WTC11 (cell line): ENCODE data around the gene ARAP1. TPM values are rescaled to one million over a fixed set of nuclear protein-coding genes. Genes with fewer than 3 reads are reported as not detected.

ENCODE experiments used
- ATAC-seq: fragments of 200-7000 bp; cut with Tn5 transposase; 2 replicates; pipeline ENCODE4 v1.10.0; 2021; ENCODE audit warnings: mild to moderate bottlenecking, moderate library complexity
- CTCF ChIA-PET: fragments of 300-600 bp; sonication (Branson Sonifier 250); formaldehyde crosslinking; loops from one replicate; lab custom pipeline; 2021; ENCODE audit warnings: antibody characterized with exemption; lab: Charles Lee
- POLR2A ChIA-PET: fragments of 350-600 bp; sonication (Branson Sonifier 250); formaldehyde crosslinking; loops from one replicate; lab custom pipeline; 2021; ENCODE audit warnings: antibody characterized with exemption; lab: Charles Lee
- DNase-seq: peaks from one replicate; pipeline ENCODE4 v3.0.0; 2021; ENCODE audit warnings: low spot score
- H3K27ac Mint-ChIP-seq: 2 replicates; pipeline ENCODE4 v1.8.0; 2021; ENCODE audit warnings: mixed read lengths
- H3K27me3 Mint-ChIP-seq: 2 replicates; pipeline ENCODE4 v1.8.0; 2021; ENCODE audit warnings: low read depth, mild to moderate bottlenecking, moderate library complexity, mixed read lengths
- H3K36me3 Mint-ChIP-seq: 2 replicates; pipeline ENCODE4 v1.8.0; 2021; ENCODE audit warnings: mixed read lengths
- H3K4me1 Mint-ChIP-seq: 2 replicates; pipeline ENCODE4 v1.8.0; 2022; ENCODE audit warnings: mixed read lengths
- H3K4me3 Mint-ChIP-seq: 2 replicates; pipeline ENCODE4 v1.8.0; 2021; ENCODE audit warnings: mild to moderate bottlenecking, moderate library complexity, mixed read lengths
- H3K9me3 Mint-ChIP-seq: 2 replicates; pipeline ENCODE4 v1.8.0; 2021; ENCODE audit warnings: mixed read lengths
- CTCF ChIP-seq: fragments of 200-600 bp; IDR thresholded peaks from 2 replicates; pipeline ENCODE4 v1.8.0; 2022; ENCODE audit warnings: antibody characterized with exemption
- ELF4 ChIP-seq: sonication (generic); formaldehyde crosslinking; IDR thresholded peaks from 2 replicates; pipeline ENCODE4 v1.8.1; 2022; ENCODE audit warnings: low read depth, mild to moderate bottlenecking, moderate library complexity, missing genetic modification reagents
- ETV6 ChIP-seq: sonication (generic); formaldehyde crosslinking; IDR thresholded peaks from 2 replicates; pipeline ENCODE4 v1.8.1; 2022; ENCODE audit warnings: mild to moderate bottlenecking, missing genetic modification reagents
- GTF2I ChIP-seq: fragments of 250-450 bp; sonication (Bioruptor Pico); conservative IDR thresholded peaks from 2 replicates; pipeline ENCODE4 v1.4.0; 2021; ENCODE audit warnings: mild to moderate bottlenecking
- NFATC4 ChIP-seq: fragments of 250-450 bp; sonication (Bioruptor Pico); IDR thresholded peaks from 2 replicates; pipeline ENCODE4 v1.9.0; 2021; ENCODE audit warnings: mild to moderate bottlenecking
- RELA ChIP-seq: sonication (generic); formaldehyde crosslinking; IDR thresholded peaks from 2 replicates; pipeline ENCODE4 v1.8.1; 2022; ENCODE audit warnings: missing genetic modification reagents, mild to moderate bottlenecking, borderline replicate concordance
- SMAD3 ChIP-seq: sonication (generic); formaldehyde crosslinking; IDR thresholded peaks from 2 replicates; pipeline ENCODE4 v1.8.0; 2022; ENCODE audit warnings: missing genetic modification reagents, mild to moderate bottlenecking, borderline replicate concordance
- SMAD4 ChIP-seq: sonication (generic); formaldehyde crosslinking; IDR thresholded peaks from 2 replicates; pipeline ENCODE4 v1.8.0; 2022; ENCODE audit warnings: mild to moderate bottlenecking, missing genetic modification reagents
- TP53 ChIP-seq: sonication (generic); formaldehyde crosslinking; IDR thresholded peaks from 2 replicates; pipeline ENCODE4 v1.8.1; 2023; ENCODE audit warnings: mild to moderate bottlenecking, missing genetic modification reagents
- ZNF317 ChIP-seq: sonication (generic); formaldehyde crosslinking; IDR thresholded peaks from 2 replicates; pipeline ENCODE4 v1.8.1; 2023; ENCODE audit warnings: low read depth, mild to moderate bottlenecking, moderate library complexity, missing genetic modification reagents, borderline replicate concordance
- total RNA-seq: library from RNA; stranded (reverse); gene quantifications from 3 replicates; pipeline ENCODE4 v1.2.3, GENCODE V29; 2021
- TF ChIP-seq, protein P1 (sequence below): fragments of 250-450 bp; sonication (Bioruptor Pico); IDR thresholded peaks from 2 replicates; pipeline ENCODE4 v1.9.0; 2021; ENCODE audit warnings: mild to moderate bottlenecking
- TF ChIP-seq, protein P2 (sequence below): sonication (generic); formaldehyde crosslinking; IDR thresholded peaks from 2 replicates; pipeline ENCODE4 v1.8.0; 2023; ENCODE audit warnings: missing genetic modification reagents, mild to moderate bottlenecking, borderline replicate concordance
- TF ChIP-seq, protein P3 (sequence below): sonication (generic); formaldehyde crosslinking; IDR thresholded peaks from 2 replicates; pipeline ENCODE4 v1.8.1; 2023; ENCODE audit warnings: mild to moderate bottlenecking, missing genetic modification reagents, moderate library complexity
- TF ChIP-seq, protein P4 (sequence below): sonication (generic); formaldehyde crosslinking; IDR thresholded peaks from 2 replicates; pipeline ENCODE4 v1.8.1; 2023; ENCODE audit warnings: mild to moderate bottlenecking, missing genetic modification reagents, moderate library complexity
- TF ChIP-seq, protein P5 (sequence below): sonication (generic); formaldehyde crosslinking; IDR thresholded peaks from 2 replicates; pipeline ENCODE4 v1.8.1; 2022; ENCODE audit warnings: low read depth, mild to moderate bottlenecking, moderate library complexity, missing genetic modification reagents, borderline replicate concordance

Gene ARAP1
- total RNA-seq, 1 experiment from 2014 or later: 98.8 TPM

DNA sequence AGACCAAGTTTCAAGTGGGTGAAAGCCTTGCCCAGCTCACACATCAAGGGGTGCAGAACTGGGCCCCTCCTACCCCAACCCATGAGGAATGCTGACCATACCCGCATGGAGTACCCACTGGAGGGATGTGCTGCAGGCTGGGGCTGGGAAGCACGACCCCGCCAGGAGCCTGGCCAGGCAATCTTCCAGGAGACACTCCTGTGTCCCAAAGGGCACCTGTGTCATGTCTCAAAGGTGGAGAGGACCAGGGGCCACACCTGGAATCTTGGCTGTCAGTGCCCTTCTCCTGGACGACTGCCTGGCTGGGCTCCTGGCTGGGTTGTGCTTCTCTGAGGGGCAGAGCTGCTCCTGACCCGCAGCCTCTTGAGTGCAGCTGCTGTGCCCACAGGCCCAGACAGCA, 6.7 kb downstream of the ARAP1 start (continued):
- TF ChIP-seq, protein P1, sequence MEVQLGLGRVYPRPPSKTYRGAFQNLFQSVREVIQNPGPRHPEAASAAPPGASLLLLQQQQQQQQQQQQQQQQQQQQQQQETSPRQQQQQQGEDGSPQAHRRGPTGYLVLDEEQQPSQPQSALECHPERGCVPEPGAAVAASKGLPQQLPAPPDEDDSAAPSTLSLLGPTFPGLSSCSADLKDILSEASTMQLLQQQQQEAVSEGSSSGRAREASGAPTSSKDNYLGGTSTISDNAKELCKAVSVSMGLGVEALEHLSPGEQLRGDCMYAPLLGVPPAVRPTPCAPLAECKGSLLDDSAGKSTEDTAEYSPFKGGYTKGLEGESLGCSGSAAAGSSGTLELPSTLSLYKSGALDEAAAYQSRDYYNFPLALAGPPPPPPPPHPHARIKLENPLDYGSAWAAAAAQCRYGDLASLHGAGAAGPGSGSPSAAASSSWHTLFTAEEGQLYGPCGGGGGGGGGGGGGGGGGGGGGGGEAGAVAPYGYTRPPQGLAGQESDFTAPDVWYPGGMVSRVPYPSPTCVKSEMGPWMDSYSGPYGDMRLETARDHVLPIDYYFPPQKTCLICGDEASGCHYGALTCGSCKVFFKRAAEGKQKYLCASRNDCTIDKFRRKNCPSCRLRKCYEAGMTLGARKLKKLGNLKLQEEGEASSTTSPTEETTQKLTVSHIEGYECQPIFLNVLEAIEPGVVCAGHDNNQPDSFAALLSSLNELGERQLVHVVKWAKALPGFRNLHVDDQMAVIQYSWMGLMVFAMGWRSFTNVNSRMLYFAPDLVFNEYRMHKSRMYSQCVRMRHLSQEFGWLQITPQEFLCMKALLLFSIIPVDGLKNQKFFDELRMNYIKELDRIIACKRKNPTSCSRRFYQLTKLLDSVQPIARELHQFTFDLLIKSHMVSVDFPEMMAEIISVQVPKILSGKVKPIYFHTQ (CRISPR knock-in tag): no peak
- no peak for TF ChIP-seq SMAD3 (CRISPR knock-in tag)
- TF ChIP-seq, protein P2, sequence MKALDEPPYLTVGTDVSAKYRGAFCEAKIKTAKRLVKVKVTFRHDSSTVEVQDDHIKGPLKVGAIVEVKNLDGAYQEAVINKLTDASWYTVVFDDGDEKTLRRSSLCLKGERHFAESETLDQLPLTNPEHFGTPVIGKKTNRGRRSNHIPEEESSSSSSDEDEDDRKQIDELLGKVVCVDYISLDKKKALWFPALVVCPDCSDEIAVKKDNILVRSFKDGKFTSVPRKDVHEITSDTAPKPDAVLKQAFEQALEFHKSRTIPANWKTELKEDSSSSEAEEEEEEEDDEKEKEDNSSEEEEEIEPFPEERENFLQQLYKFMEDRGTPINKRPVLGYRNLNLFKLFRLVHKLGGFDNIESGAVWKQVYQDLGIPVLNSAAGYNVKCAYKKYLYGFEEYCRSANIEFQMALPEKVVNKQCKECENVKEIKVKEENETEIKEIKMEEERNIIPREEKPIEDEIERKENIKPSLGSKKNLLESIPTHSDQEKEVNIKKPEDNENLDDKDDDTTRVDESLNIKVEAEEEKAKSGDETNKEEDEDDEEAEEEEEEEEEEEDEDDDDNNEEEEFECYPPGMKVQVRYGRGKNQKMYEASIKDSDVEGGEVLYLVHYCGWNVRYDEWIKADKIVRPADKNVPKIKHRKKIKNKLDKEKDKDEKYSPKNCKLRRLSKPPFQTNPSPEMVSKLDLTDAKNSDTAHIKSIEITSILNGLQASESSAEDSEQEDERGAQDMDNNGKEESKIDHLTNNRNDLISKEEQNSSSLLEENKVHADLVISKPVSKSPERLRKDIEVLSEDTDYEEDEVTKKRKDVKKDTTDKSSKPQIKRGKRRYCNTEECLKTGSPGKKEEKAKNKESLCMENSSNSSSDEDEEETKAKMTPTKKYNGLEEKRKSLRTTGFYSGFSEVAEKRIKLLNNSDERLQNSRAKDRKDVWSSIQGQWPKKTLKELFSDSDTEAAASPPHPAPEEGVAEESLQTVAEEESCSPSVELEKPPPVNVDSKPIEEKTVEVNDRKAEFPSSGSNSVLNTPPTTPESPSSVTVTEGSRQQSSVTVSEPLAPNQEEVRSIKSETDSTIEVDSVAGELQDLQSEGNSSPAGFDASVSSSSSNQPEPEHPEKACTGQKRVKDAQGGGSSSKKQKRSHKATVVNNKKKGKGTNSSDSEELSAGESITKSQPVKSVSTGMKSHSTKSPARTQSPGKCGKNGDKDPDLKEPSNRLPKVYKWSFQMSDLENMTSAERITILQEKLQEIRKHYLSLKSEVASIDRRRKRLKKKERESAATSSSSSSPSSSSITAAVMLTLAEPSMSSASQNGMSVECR (CRISPR knock-in tag): no peak

DNA sequence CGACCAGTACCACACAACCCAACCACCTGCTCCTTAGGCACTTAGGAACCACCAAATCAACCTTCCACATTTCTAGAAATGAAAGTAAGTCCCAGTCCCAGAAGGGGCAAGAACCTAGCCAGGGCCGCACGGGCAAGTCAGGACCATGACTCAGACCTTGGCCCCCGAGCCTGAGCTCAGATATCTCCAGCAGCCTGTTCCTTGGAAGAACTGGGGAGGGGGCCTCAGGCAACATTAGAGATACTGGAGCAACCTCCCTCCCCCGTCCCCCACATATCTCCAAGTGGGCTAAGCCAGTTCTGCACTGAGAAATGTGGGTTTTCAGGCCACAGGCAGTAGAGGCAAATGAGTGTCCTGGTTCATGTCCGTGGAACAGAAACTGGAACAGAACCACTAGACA, 7.7 kb downstream of the ARAP1 start:
- TF ChIP-seq, protein P3, sequence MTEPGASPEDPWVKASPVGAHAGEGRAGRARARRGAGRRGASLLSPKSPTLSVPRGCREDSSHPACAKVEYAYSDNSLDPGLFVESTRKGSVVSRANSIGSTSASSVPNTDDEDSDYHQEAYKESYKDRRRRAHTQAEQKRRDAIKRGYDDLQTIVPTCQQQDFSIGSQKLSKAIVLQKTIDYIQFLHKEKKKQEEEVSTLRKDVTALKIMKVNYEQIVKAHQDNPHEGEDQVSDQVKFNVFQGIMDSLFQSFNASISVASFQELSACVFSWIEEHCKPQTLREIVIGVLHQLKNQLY (CRISPR knock-in tag): no peak
- TF ChIP-seq ZNF317: no peak
- no peak for TF ChIP-seq SMAD4 (CRISPR knock-in tag)
- TF ChIP-seq, protein P4, sequence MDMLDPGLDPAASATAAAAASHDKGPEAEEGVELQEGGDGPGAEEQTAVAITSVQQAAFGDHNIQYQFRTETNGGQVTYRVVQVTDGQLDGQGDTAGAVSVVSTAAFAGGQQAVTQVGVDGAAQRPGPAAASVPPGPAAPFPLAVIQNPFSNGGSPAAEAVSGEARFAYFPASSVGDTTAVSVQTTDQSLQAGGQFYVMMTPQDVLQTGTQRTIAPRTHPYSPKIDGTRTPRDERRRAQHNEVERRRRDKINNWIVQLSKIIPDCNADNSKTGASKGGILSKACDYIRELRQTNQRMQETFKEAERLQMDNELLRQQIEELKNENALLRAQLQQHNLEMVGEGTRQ (CRISPR knock-in tag): no peak
- no peak for TF ChIP-seq ETV6
- TF ChIP-seq NFATC4 (CRISPR knock-in tag): no peak
- TF ChIP-seq, protein P5, sequence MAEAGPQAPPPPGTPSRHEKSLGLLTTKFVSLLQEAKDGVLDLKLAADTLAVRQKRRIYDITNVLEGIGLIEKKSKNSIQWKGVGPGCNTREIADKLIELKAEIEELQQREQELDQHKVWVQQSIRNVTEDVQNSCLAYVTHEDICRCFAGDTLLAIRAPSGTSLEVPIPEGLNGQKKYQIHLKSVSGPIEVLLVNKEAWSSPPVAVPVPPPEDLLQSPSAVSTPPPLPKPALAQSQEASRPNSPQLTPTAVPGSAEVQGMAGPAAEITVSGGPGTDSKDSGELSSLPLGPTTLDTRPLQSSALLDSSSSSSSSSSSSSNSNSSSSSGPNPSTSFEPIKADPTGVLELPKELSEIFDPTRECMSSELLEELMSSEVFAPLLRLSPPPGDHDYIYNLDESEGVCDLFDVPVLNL: no peak
- no peak for TF ChIP-seq RELA (CRISPR knock-in tag)
- TF ChIP-seq CTCF: no peak
- no peak for TF ChIP-seq TP53 (CRISPR knock-in tag)
- TF ChIP-seq ELF4 (CRISPR knock-in tag): no peak
- TF ChIP-seq GTF2I (CRISPR knock-in tag): no peak
- peaks cover 2% of the 10 kb centered on the region; the same call in 1 of the 2 replicates for H3K36me3 Mint-ChIP-seq
- H3K4me3 Mint-ChIP-seq: no peak overlapping the region
- POLR2A ChIA-PET: interaction anchor here (1.0 kb wide), 1 partner anchor 28 kb away, joined by 5 read pairs; no protein-coding TSS in a partner anchor
- CTCF ChIA-PET: interaction anchor here (0.9 kb wide), 1 partner anchor 155 kb away, joined by 3 read pairs; no protein-coding TSS in a partner anchor
- peak overlapping the region; percentile 94 for H3K27ac Mint-ChIP-seq
- DNase-seq (no peak), ATAC-seq (no peak)
- H3K9me3 Mint-ChIP-seq: no peaks in the 10 kb centered on the region
- peaks cover 51% of the 10 kb centered on the region for H3K4me1 Mint-ChIP-seq
- no peaks in the 10 kb centered on the region for H3K27me3 Mint-ChIP-seq
